Fibroblast of lung (primary cell): ENCODE data around the gene NKAIN2. TPM values are rescaled to one million over a fixed set of nuclear protein-coding genes. Genes with fewer than 3 reads are reported as not detected.

ENCODE experiments used
- DNase-seq, 2 donors: peaks; one replicate each; pipeline versions ENCODE4 v3.0.0 to v3.0.0-alpha.2; 2010; ENCODE audit warnings: low read depth in 2 of 2
- H2AFZ ChIP-seq: 2 replicates; pipeline ENCODE4 v1.5.1; 2012; ENCODE audit warnings: low read length, control low read depth, inconsistent platforms
- H3K27ac ChIP-seq: 2 replicates; pipeline ENCODE4 v1.5.1; 2011; ENCODE audit warnings: low read length, control low read depth; ENCODE audit not compliant: insufficient read depth
- H3K27me3 ChIP-seq: 2 replicates; pipeline ENCODE4 v1.5.1; 2011; ENCODE audit warnings: mild to moderate bottlenecking, low read length; ENCODE audit not compliant: control insufficient read depth, insufficient read depth
- H3K36me3 ChIP-seq: 2 replicates; pipeline ENCODE4 v1.5.1; 2011; ENCODE audit warnings: low read length; ENCODE audit not compliant: control insufficient read depth, insufficient read depth
- H3K4me1 ChIP-seq: 2 replicates; pipeline ENCODE4 v1.5.1; 2011; ENCODE audit warnings: low read length; ENCODE audit not compliant: control insufficient read depth, insufficient read depth; ENCODE audit errors: extremely low read depth
- H3K4me2 ChIP-seq: 2 replicates; pipeline ENCODE4 v1.5.1; 2011; ENCODE audit warnings: low read length, control low read depth; ENCODE audit not compliant: insufficient read depth; ENCODE audit errors: extremely low read depth
- H3K4me3 ChIP-seq, 4 experiments: fragments of 200-600 bp in 1 of 4; sonication (generic) in 1 of 4; replicated peaks in 1 of 4; 2 replicates each; pipeline ENCODE4 v1.5.1; 2011 to 2016; ENCODE audit warnings: low read length in 4 of 4, low read depth in 3 of 4, mild to moderate bottlenecking in 3 of 4, control low read depth in 2 of 4, inconsistent platforms in 1 of 4, mixed read lengths in 1 of 4; ENCODE audit not compliant: insufficient read depth in 1 of 4; ENCODE audit errors: control extremely low read depth in 1 of 4
- H3K79me2 ChIP-seq: 2 replicates; pipeline ENCODE4 v1.5.1; 2012; ENCODE audit warnings: mild to moderate bottlenecking, low read length, inconsistent platforms; ENCODE audit not compliant: control insufficient read depth, insufficient read depth
- H3K9ac ChIP-seq: 2 replicates; pipeline ENCODE4 v1.5.1; 2011; ENCODE audit warnings: mild to moderate bottlenecking, low read length, control low read depth; ENCODE audit not compliant: insufficient read depth
- H3K9me3 ChIP-seq: 2 replicates; pipeline ENCODE4 v1.5.1; 2012; ENCODE audit warnings: low read depth, low read length; ENCODE audit not compliant: control insufficient read depth, insufficient read depth
- H4K20me1 ChIP-seq: 2 replicates; pipeline ENCODE4 v1.5.1; 2011; ENCODE audit warnings: low read length; ENCODE audit not compliant: control insufficient read depth, insufficient read depth; ENCODE audit errors: extremely low read depth
- CTCF ChIP-seq, 2 donors: IDR thresholded peaks in 1 of 2; conservative IDR thresholded peaks in 1 of 2; 1 replicate in 1 of 2; 2 replicates in 1 of 2; pipeline ENCODE4 v1.5.1; 2011 to 2012; ENCODE audit warnings: low read length in 2 of 2, control low read depth in 1 of 2, inconsistent platforms in 1 of 2, low read depth in 1 of 2, mild to moderate bottlenecking in 1 of 2
- EZH2 ChIP-seq: IDR thresholded peaks from 2 replicates; pipeline ENCODE4 v1.5.1; 2012; ENCODE audit warnings: low read length, control low read depth, mild to moderate bottlenecking; ENCODE audit errors: missing control alignments
- polyA plus RNA-seq, 2 donors: library from polyadenylated mRNA; depleted of rRNA in 1 of 2; stranded (reverse) in 1 of 2; unstranded in 1 of 2; fragments of >200 nt; gene quantifications; 2 replicates each; pipeline ENCODE4 v1.2.1, GENCODE V29; 2011 to 2012; ENCODE audit warnings: missing spikeins in 1 of 2
- total RNA-seq: library from RNA; depleted of rRNA; stranded (reverse); fragments of >200 nt; gene quantifications from 2 replicates; pipeline ENCODE4 v1.2.1, GENCODE V29; 2014

The NKAIN2 gene
- total and polyA plus RNA-seq, 2 donors (not counting 1 experiment from before 2014, with no cell fraction given): not detected

GRCh38 chr6:124203812-124204167 lies 400.1 kb downstream of the NKAIN2 start:
- no peak overlapping the region for H3K9ac ChIP-seq
- no peak overlapping the region for H3K4me3 ChIP-seq
- no peaks in the 10 kb centered on the region for H3K79me2 ChIP-seq
- TF ChIP-seq EZH2 (no peak), CTCF (conservative IDR thresholded peaks at IDR 0.05 in 1 of 2, IDR thresholded peaks at IDR 0.05 in 1 of 2; ENCODE audit: low read depth in 1 of 2, low read length in 2 of 2) (no peak)
- DNase-seq: peak; percentile 0 to 44
- H3K4me2 ChIP-seq: no peak overlapping the region
- H3K27ac ChIP-seq: no peak overlapping the region
- no peaks in the 10 kb centered on the region for H3K9me3 ChIP-seq
- H2AFZ ChIP-seq: no peak overlapping the region
- no peaks in the 10 kb centered on the region for H4K20me1 ChIP-seq
- H3K36me3 ChIP-seq: no peaks in the 10 kb centered on the region
- no peaks in the 10 kb centered on the region for H3K4me1 ChIP-seq
- H3K27me3 ChIP-seq: no peaks in the 10 kb centered on the region

GRCh38 chr6:124205921-124206320 lies 402.3 kb downstream of the NKAIN2 start:
- no peaks in the 10 kb centered on the region for H3K4me1 ChIP-seq
- no peak overlapping the region for H3K4me3 ChIP-seq
- no peaks in the 10 kb centered on the region for H3K79me2 ChIP-seq
- TF ChIP-seq CTCF (conservative IDR thresholded peaks at IDR 0.05 in 1 of 2, IDR thresholded peaks at IDR 0.05 in 1 of 2; ENCODE audit: low read depth in 1 of 2, low read length in 2 of 2) (no peak), EZH2 (no peak)
- no peaks in the 10 kb centered on the region for H3K36me3 ChIP-seq
- H4K20me1 ChIP-seq: no peaks in the 10 kb centered on the region
- H2AFZ ChIP-seq: no peak overlapping the region
- H3K27ac ChIP-seq: no peak overlapping the region
- H3K9ac ChIP-seq: no peak overlapping the region
- no peaks in the 10 kb centered on the region for H3K27me3 ChIP-seq
- no peaks in the 10 kb centered on the region for H3K9me3 ChIP-seq
- no peak for DNase-seq
- no peak overlapping the region for H3K4me2 ChIP-seq

GRCh38 chr6:124223611-124224345 lies 420.1 kb downstream of the NKAIN2 start:
- no peak overlapping the region for H2AFZ ChIP-seq
- no peaks in the 10 kb centered on the region for H3K36me3 ChIP-seq
- H3K9ac ChIP-seq: no peak overlapping the region
- no peak overlapping the region for H3K27ac ChIP-seq
- no peak overlapping the region for H3K4me2 ChIP-seq
- no peaks in the 10 kb centered on the region for H3K9me3 ChIP-seq
- no peaks in the 10 kb centered on the region for H3K27me3 ChIP-seq
- DNase-seq: peak; percentile 75 to 80
- no peak for TF ChIP-seq CTCF (conservative IDR thresholded peaks at IDR 0.05 in 1 of 2, IDR thresholded peaks at IDR 0.05 in 1 of 2; ENCODE audit: low read depth in 1 of 2, low read length in 2 of 2)
- no peak for TF ChIP-seq EZH2
- H3K79me2 ChIP-seq: no peaks in the 10 kb centered on the region
- no peaks in the 10 kb centered on the region for H3K4me1 ChIP-seq
- H4K20me1 ChIP-seq: no peaks in the 10 kb centered on the region
- no peak overlapping the region for H3K4me3 ChIP-seq
